ENCODE data around the gene WSCD2. TPM values are rescaled to one million over a fixed set of nuclear protein-coding genes. Genes with fewer than 3 reads are reported as not detected.

The WSCD2 gene
- total RNA-seq, 1 experiment from 2014 or later, result not detected

- BruUV-seq (replicated peaks), result no TSS peak
- ChIA-PET POLR2A (no interaction called here), CTCF (no interaction called here)
- TF ChIP-seq CTCF (IDR thresholded peaks at IDR 0.05; ENCODE audit: insufficient read depth in 1 of 2, low read depth in 1 of 2, low read length in 1 of 2, severe bottlenecking in 1 of 2, unreplicated experiment in 1 of 2), result no peak
- no peaks in the 10 kb centered on the region for H3K36me3 ChIP-seq (ENCODE audit: control insufficient read depth, insufficient read depth, low read length)
- H3K4me3 ChIP-seq (ENCODE audit: low read depth, low read length), result no peak overlapping the region
- Mint-ChIP-seq H3K4me1 (ENCODE audit: low read depth, unreplicated experiment) (no peaks in the 10 kb centered on the region), H3K4me3 (ENCODE audit: unreplicated experiment) (no peak overlapping the region), H3K9me3 (ENCODE audit: unreplicated experiment) (peaks cover 20% of the 10 kb centered on the region), H3K36me3 (ENCODE audit: insufficient read depth, unreplicated experiment) (no peaks in the 10 kb centered on the region), H3K27me3 (ENCODE audit: insufficient read depth, unreplicated experiment) (peaks cover 13% of the 10 kb centered on the region), H3K27ac (ENCODE audit: unreplicated experiment) (no peak overlapping the region)
- intact Hi-C loops (cut with micrococcal nuclease; ENCODE audit: unreplicated experiment), result no loop called here
- no peaks in the 10 kb centered on the region for H3K4me1 ChIP-seq
- H3K9me3 ChIP-seq, result 0 out of 2 replicates have a peak, but pooled peaks cover 6% of the 10 kb centered on the region
- H3K27me3 ChIP-seq (replicated peaks; ENCODE audit: control insufficient read depth, insufficient read depth, low read length), result no peaks in the 10 kb centered on the region
- DNase-seq, result no peak
Observed at GRCh38 chr12:108090932-108091678, 38.0 kb upstream of the WSCD2 start.

GRCh38 chr12:108091679-108092051 lies 37.4 kb upstream of the WSCD2 start:
- Histone ChIP-seq H3K4me1 (no peaks in the 10 kb centered on the region), H3K9me3 (0 out of 2 replicates have a peak, but pooled peaks cover 6% of the 10 kb centered on the region), H3K4me3 (ENCODE audit: low read depth, low read length) (no peak overlapping the region), H3K36me3 (ENCODE audit: control insufficient read depth, insufficient read depth, low read length) (no peaks in the 10 kb centered on the region), H3K27me3 (replicated peaks; ENCODE audit: control insufficient read depth, insufficient read depth, low read length) (no peaks in the 10 kb centered on the region)
- peaks cover 20% of the 10 kb centered on the region for H3K9me3 Mint-ChIP-seq (ENCODE audit: unreplicated experiment)
- CTCF ChIA-PET, result no interaction called here
- no TSS peak for BruUV-seq (replicated peaks)
- POLR2A ChIA-PET, result no interaction called here
- H3K36me3 Mint-ChIP-seq (ENCODE audit: insufficient read depth, unreplicated experiment), result no peaks in the 10 kb centered on the region
- H3K4me3 Mint-ChIP-seq (ENCODE audit: unreplicated experiment), result no peak overlapping the region
- intact Hi-C loops (cut with micrococcal nuclease; ENCODE audit: unreplicated experiment), result no loop called here
- no peak for DNase-seq
- no peaks in the 10 kb centered on the region for H3K4me1 Mint-ChIP-seq (ENCODE audit: low read depth, unreplicated experiment)
- no peak overlapping the region for H3K27ac Mint-ChIP-seq (ENCODE audit: unreplicated experiment)
- H3K27me3 Mint-ChIP-seq (ENCODE audit: insufficient read depth, unreplicated experiment), result peaks cover 13% of the 10 kb centered on the region
- no peak for TF ChIP-seq CTCF (IDR thresholded peaks at IDR 0.05; ENCODE audit: insufficient read depth in 1 of 2, low read depth in 1 of 2, low read length in 1 of 2, severe bottlenecking in 1 of 2, unreplicated experiment in 1 of 2)

- H3K27me3 Mint-ChIP-seq (ENCODE audit: insufficient read depth, unreplicated experiment), result peaks cover 9% of the 10 kb centered on the region
- Histone ChIP-seq H3K4me3 (ENCODE audit: low read depth, low read length) (no peak overlapping the region), H3K36me3 (ENCODE audit: control insufficient read depth, insufficient read depth, low read length) (no peaks in the 10 kb centered on the region), H3K4me1 (no peaks in the 10 kb centered on the region), H3K27me3 (replicated peaks; ENCODE audit: control insufficient read depth, insufficient read depth, low read length) (no peaks in the 10 kb centered on the region), H3K9me3 (no peaks in the 10 kb centered on the region)
- POLR2A ChIA-PET, result no interaction called here
- BruUV-seq (replicated peaks), result no TSS peak
- H3K4me1 Mint-ChIP-seq (ENCODE audit: low read depth, unreplicated experiment), result no peaks in the 10 kb centered on the region
- CTCF ChIA-PET, result no interaction called here
- no peak for TF ChIP-seq CTCF (IDR thresholded peaks at IDR 0.05; ENCODE audit: insufficient read depth in 1 of 2, low read depth in 1 of 2, low read length in 1 of 2, severe bottlenecking in 1 of 2, unreplicated experiment in 1 of 2)
- H3K4me3 Mint-ChIP-seq (ENCODE audit: unreplicated experiment), result no peak overlapping the region
- intact Hi-C loops (cut with micrococcal nuclease; ENCODE audit: unreplicated experiment), result no loop called here
- no peaks in the 10 kb centered on the region for H3K36me3 Mint-ChIP-seq (ENCODE audit: insufficient read depth, unreplicated experiment)
- no peak for DNase-seq
- H3K27ac Mint-ChIP-seq (ENCODE audit: unreplicated experiment), result no peak overlapping the region
- peaks cover 4% of the 10 kb centered on the region for H3K9me3 Mint-ChIP-seq (ENCODE audit: unreplicated experiment)
Observed at GRCh38 chr12:108093209-108093608, 35.9 kb upstream of the WSCD2 start.
